ENCODE results near the gene MLH1. TPM values are rescaled to one million over a fixed set of nuclear protein-coding genes. Genes with fewer than 3 reads are reported as not detected.

MLH1 gene
- total RNA-seq, 1 donor from 2014 or later, result 61.6 TPM

DNA sequence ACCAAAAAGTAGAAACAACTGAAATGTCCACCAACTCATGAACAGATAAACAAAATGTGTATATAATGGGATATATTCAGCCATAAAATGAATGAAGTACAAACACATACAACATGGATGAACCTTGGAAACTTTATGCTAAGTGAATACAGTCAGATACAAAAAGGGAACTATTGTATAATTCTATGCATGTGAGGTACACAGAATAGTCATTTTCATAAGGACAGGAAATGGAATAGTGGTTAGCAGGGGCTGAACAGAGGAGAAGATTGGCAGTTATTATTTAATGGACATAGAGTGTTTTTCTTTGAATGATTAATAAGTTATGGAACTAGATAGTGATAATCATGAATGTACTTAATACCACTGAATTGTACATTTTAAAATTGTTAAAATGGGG is 28.5 kb upstream of the MLH1 start:
- Histone ChIP-seq H3K27me3 (no peaks in the 10 kb centered on the region), H3K27ac (no peak overlapping the region), H3K36me3 (no peaks in the 10 kb centered on the region), H3K9me3 (no peaks in the 10 kb centered on the region), H3K4me1 (peaks cover 7% of the 10 kb centered on the region), H3K4me3 (no peak overlapping the region)
- DNase-seq (ENCODE audit: extremely low spot score in 2 of 2), result no peak
- intact Hi-C loops (cut with DNase I), result no loop called here
- TF ChIP-seq, protein P1, sequence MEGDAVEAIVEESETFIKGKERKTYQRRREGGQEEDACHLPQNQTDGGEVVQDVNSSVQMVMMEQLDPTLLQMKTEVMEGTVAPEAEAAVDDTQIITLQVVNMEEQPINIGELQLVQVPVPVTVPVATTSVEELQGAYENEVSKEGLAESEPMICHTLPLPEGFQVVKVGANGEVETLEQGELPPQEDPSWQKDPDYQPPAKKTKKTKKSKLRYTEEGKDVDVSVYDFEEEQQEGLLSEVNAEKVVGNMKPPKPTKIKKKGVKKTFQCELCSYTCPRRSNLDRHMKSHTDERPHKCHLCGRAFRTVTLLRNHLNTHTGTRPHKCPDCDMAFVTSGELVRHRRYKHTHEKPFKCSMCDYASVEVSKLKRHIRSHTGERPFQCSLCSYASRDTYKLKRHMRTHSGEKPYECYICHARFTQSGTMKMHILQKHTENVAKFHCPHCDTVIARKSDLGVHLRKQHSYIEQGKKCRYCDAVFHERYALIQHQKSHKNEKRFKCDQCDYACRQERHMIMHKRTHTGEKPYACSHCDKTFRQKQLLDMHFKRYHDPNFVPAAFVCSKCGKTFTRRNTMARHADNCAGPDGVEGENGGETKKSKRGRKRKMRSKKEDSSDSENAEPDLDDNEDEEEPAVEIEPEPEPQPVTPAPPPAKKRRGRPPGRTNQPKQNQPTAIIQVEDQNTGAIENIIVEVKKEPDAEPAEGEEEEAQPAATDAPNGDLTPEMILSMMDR (IDR thresholded peaks at IDR 0.05), result no peak
- TF ChIP-seq POLR2AphosphoS5 (IDR thresholded peaks at IDR 0.05; ENCODE audit: insufficient read depth in 1 of 2, low read depth in 1 of 2), result no peak
- no peak for TF ChIP-seq POLR2A (IDR thresholded peaks at IDR 0.05)

GRCh38 chr3:36965440-36965839 is 27.9 kb upstream of the MLH1 start:
- Histone ChIP-seq H3K27me3 (no peaks in the 10 kb centered on the region), H3K36me3 (no peaks in the 10 kb centered on the region), H3K27ac (no peak overlapping the region), H3K4me1 (peaks cover 9% of the 10 kb centered on the region), H3K4me3 (no peak overlapping the region), H3K9me3 (no peaks in the 10 kb centered on the region)
- intact Hi-C loops (cut with DNase I), result no loop called here
- TF ChIP-seq, protein P1 (IDR thresholded peaks at IDR 0.05), result no peak
- TF ChIP-seq POLR2AphosphoS5 (IDR thresholded peaks at IDR 0.05; ENCODE audit: insufficient read depth in 1 of 2, low read depth in 1 of 2) (no peak), POLR2A (IDR thresholded peaks at IDR 0.05) (no peak)
- no peak for DNase-seq (ENCODE audit: extremely low spot score in 2 of 2)

DNA sequence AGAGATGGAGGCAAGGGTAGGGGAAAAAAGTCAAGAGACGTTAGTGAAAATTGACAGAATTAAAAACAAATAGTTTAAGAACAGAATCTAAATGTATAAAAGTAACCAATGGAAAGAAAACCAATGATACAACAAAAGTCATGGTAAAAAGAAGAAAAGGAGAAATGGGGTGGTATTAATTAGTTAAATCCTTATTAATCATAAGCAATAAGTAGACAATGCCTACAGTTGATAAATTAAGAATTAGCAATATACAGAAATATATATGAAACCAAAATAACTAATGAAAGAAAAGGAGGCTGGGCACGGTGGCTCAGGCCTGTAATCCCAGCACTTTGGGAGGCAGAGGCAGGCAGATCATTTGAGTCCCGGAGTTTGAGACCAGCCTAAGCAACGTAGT is 24.2 kb upstream of the MLH1 start:
- Histone ChIP-seq H3K4me1 (peaks cover 9% of the 10 kb centered on the region), H3K4me3 (no peak overlapping the region), H3K9me3 (no peaks in the 10 kb centered on the region), H3K36me3 (no peaks in the 10 kb centered on the region), H3K27ac (no peak overlapping the region), H3K27me3 (no peaks in the 10 kb centered on the region)
- DNase-seq (ENCODE audit: extremely low spot score in 2 of 2), result no peak
- intact Hi-C loops (cut with DNase I), result no loop called here
- TF ChIP-seq POLR2A (IDR thresholded peaks at IDR 0.05), result no peak
- TF ChIP-seq, protein P1 (IDR thresholded peaks at IDR 0.05), result no peak
- TF ChIP-seq POLR2AphosphoS5 (IDR thresholded peaks at IDR 0.05; ENCODE audit: insufficient read depth in 1 of 2, low read depth in 1 of 2), result no peak

GRCh38 chr3:36969540-36970432 is 23.5 kb upstream of the MLH1 start:
- no peaks in the 10 kb centered on the region for H3K27me3 ChIP-seq
- intact Hi-C loops (cut with DNase I), result no loop called here
- H3K27ac ChIP-seq, result no peak overlapping the region
- H3K36me3 ChIP-seq, result no peaks in the 10 kb centered on the region
- peaks cover 9% of the 10 kb centered on the region for H3K4me1 ChIP-seq
- DNase-seq (ENCODE audit: extremely low spot score in 2 of 2), result no peak
- TF ChIP-seq POLR2AphosphoS5 (IDR thresholded peaks at IDR 0.05; ENCODE audit: insufficient read depth in 1 of 2, low read depth in 1 of 2), result no peak
- TF ChIP-seq, protein P1 (IDR thresholded peaks at IDR 0.05), result no peak
- no peak for TF ChIP-seq POLR2A (IDR thresholded peaks at IDR 0.05)
- no peaks in the 10 kb centered on the region for H3K9me3 ChIP-seq
- H3K4me3 ChIP-seq, result no peak overlapping the region

GRCh38 chr3:36972163-36972562 is 21.2 kb upstream of the MLH1 start:
- H3K4me3 ChIP-seq, result no peak overlapping the region
- no peak overlapping the region for H3K27ac ChIP-seq
- intact Hi-C loops (cut with DNase I), result no loop called here
- H3K36me3 ChIP-seq, result no peaks in the 10 kb centered on the region
- no peak for DNase-seq (ENCODE audit: extremely low spot score in 2 of 2)
- no peaks in the 10 kb centered on the region for H3K9me3 ChIP-seq
- no peaks in the 10 kb centered on the region for H3K27me3 ChIP-seq
- H3K4me1 ChIP-seq, result peaks cover 9% of the 10 kb centered on the region
- TF ChIP-seq POLR2A (IDR thresholded peaks at IDR 0.05) (no peak), POLR2AphosphoS5 (IDR thresholded peaks at IDR 0.05; ENCODE audit: insufficient read depth in 1 of 2, low read depth in 1 of 2) (no peak)
- TF ChIP-seq, protein P1 (IDR thresholded peaks at IDR 0.05), result no peak
